NK-92 treated with Interleukin-12 subunit alpha and Interleukin-12 subunit beta, amount 100 ng/mL, for 24 hours (cell line): ENCODE results near the gene ALKBH1.
"Not testable (repeated sequence)": the region's sequence is repeated elsewhere in the genome, so short reads cannot be mapped to it uniquely, and the experiment has no call there.

ENCODE experiments used
- DNase-seq: peaks from one replicate; lab custom pipeline; 2025; lab: John Stamatoyannopoulos, UW

ALKBH1 gene

GRCh38 chr14:77707724-77708408 lies at the start of gene ALKBH1, which contains the start of gene SLIRP:
Gene ALKBH1, minus strand, starts transcription at chr14:77708023. Its CDS starts 19 bp downstream, at chr14:77708004.
Gene SLIRP, plus strand, starts transcription at chr14:77708103. Its CDS starts 9 bp downstream, at chr14:77708112.
- DNase-seq, result peak; percentile 59

GRCh38 chr14:77752799-77753516 lies 45.1 kb upstream of the ALKBH1 start:
- no peak for DNase-seq

GRCh38 chr14:77752266-77752665 lies 44.4 kb upstream of the ALKBH1 start:
- no peak for DNase-seq

GRCh38 chr14:77747425-77747824 lies 39.6 kb upstream of the ALKBH1 start:
- DNase-seq, result not testable (repeated sequence)

GRCh38 chr14:77746064-77746702 lies 38.4 kb upstream of the ALKBH1 start:
- DNase-seq, result no peak

- no peak for DNase-seq
These were observed 33.6 kb upstream of the ALKBH1 start for GRCh38 chr14:77741438-77741837.

- DNase-seq, result no peak
These were observed 30.9 kb upstream of the ALKBH1 start for GRCh38 chr14:77738559-77739250.

- no peak for DNase-seq
These were observed 23.2 kb upstream of the ALKBH1 start for GRCh38 chr14:77730976-77731497.

GRCh38 chr14:77722301-77722700 lies 14.5 kb upstream of the ALKBH1 start:
- no peak for DNase-seq

GRCh38 chr14:77721437-77721836 lies 13.6 kb upstream of the ALKBH1 start:
- DNase-seq, result no peak

- no peak for DNase-seq
These were observed 9.9 kb upstream of the ALKBH1 start for GRCh38 chr14:77717608-77718305.

GRCh38 chr14:77714926-77715325 lies 7.1 kb upstream of the ALKBH1 start:
- DNase-seq, result no peak

- DNase-seq, result no peak
These were observed 2.5 kb upstream of the ALKBH1 start for GRCh38 chr14:77710364-77710763.

GRCh38 chr14:77709412-77709811 lies 1.6 kb upstream of the ALKBH1 start:
- no peak for DNase-seq

GRCh38 chr14:77708749-77709148 lies 926 bp upstream of the ALKBH1 start:
- DNase-seq, result no peak

- no peak for DNase-seq
These were observed 484 bp downstream of the ALKBH1 start for GRCh38 chr14:77707355-77707723.

- no peak for DNase-seq
These were observed 16.6 kb downstream of the ALKBH1 start for GRCh38 chr14:77691259-77691658.

- DNase-seq, result no peak
These were observed 25.7 kb downstream of the ALKBH1 start for GRCh38 chr14:77682158-77682553.

- no peak for DNase-seq
These were observed 26.3 kb downstream of the ALKBH1 start for GRCh38 chr14:77681196-77682157.

GRCh38 chr14:77674931-77675330 lies 32.9 kb downstream of the ALKBH1 start:
- DNase-seq, result no peak
